ENCODE data around the gene CHCHD4. TPM values are rescaled to one million over a fixed set of nuclear protein-coding genes. Genes with fewer than 3 reads are reported as not detected.

CHCHD4 gene
- total and polyA plus RNA-seq, 4 donors: 8.8 to 14.0 (median 9.0) TPM

GRCh38 chr3:14145236-14145635 is 20.6 kb upstream of the CHCHD4 start:
- H3K4me1 ChIP-seq (ENCODE audit: control insufficient read depth in 5 of 5, insufficient read depth in 5 of 5, low read length in 5 of 5): peaks cover 6 to 27% (median 12%) of the 10 kb centered on the region in 5 donors
- ATAC-seq (ENCODE audit: insufficient read depth, low FRiP score) (no peak), DNase-seq (peak in 2 of 3 donors; percentile 13 to 30)
- WGBS, 2 donors: 92 to 94% methylated on average over 9 of the region's 9 CpGs
- TF ChIP-seq, protein P1, sequence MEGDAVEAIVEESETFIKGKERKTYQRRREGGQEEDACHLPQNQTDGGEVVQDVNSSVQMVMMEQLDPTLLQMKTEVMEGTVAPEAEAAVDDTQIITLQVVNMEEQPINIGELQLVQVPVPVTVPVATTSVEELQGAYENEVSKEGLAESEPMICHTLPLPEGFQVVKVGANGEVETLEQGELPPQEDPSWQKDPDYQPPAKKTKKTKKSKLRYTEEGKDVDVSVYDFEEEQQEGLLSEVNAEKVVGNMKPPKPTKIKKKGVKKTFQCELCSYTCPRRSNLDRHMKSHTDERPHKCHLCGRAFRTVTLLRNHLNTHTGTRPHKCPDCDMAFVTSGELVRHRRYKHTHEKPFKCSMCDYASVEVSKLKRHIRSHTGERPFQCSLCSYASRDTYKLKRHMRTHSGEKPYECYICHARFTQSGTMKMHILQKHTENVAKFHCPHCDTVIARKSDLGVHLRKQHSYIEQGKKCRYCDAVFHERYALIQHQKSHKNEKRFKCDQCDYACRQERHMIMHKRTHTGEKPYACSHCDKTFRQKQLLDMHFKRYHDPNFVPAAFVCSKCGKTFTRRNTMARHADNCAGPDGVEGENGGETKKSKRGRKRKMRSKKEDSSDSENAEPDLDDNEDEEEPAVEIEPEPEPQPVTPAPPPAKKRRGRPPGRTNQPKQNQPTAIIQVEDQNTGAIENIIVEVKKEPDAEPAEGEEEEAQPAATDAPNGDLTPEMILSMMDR (IDR thresholded peaks at IDR 0.05; ENCODE audit: control extremely low read depth, extremely low read depth): no peak
- peaks cover 3 to 44% (median 22%) of the 10 kb centered on the region in 4 donors for H3K36me3 ChIP-seq (ENCODE audit: control insufficient read depth in 4 of 4, insufficient read depth in 4 of 4, low read length in 4 of 4)
- H3K9ac ChIP-seq (ENCODE audit: insufficient read depth in 1 of 2, low read length in 2 of 2): peak overlapping the region in 1 of 2 donors; percentile 84
- H3K27ac ChIP-seq (ENCODE audit: low read depth in 1 of 2, low read length in 1 of 2): peak overlapping the region in 1 of 2 donors; percentile 94
- no peaks in the 10 kb centered on the region for H3K9me3 ChIP-seq (ENCODE audit: control insufficient read depth in 4 of 4, insufficient read depth in 3 of 4, low read length in 3 of 4)
- H3K27me3 ChIP-seq (ENCODE audit: control insufficient read depth in 3 of 3, insufficient read depth in 3 of 3, low read length in 2 of 3): no peaks in the 10 kb centered on the region
- H3K4me3 ChIP-seq: no peak overlapping the region

- H3K4me3 ChIP-seq: no peak overlapping the region
- peaks cover 3 to 48% (median 24%) of the 10 kb centered on the region in 4 donors for H3K36me3 ChIP-seq (ENCODE audit: control insufficient read depth in 4 of 4, insufficient read depth in 4 of 4, low read length in 4 of 4)
- H3K9ac ChIP-seq (ENCODE audit: insufficient read depth in 1 of 2, low read length in 2 of 2): peak overlapping the region; percentile 31 to 84
- H3K27me3 ChIP-seq (ENCODE audit: control insufficient read depth in 3 of 3, insufficient read depth in 3 of 3, low read length in 2 of 3): no peaks in the 10 kb centered on the region
- DNase-seq: peak; percentile 91 to 99 (median 99)
- H3K27ac ChIP-seq (ENCODE audit: low read depth in 1 of 2, low read length in 1 of 2): peak overlapping the region; percentile 86 to 99
- WGBS, 2 donors: 7 to 13% methylated on average over 7 of the region's 7 CpGs
- peak; percentile 76 for ATAC-seq (ENCODE audit: insufficient read depth, low FRiP score)
- H3K9me3 ChIP-seq (ENCODE audit: control insufficient read depth in 4 of 4, insufficient read depth in 3 of 4, low read length in 3 of 4): no peaks in the 10 kb centered on the region
- H3K4me1 ChIP-seq (ENCODE audit: control insufficient read depth in 5 of 5, insufficient read depth in 5 of 5, low read length in 5 of 5): peaks cover 6 to 27% (median 12%) of the 10 kb centered on the region in 5 donors
- TF ChIP-seq, protein P1 (IDR thresholded peaks at IDR 0.05; ENCODE audit: control extremely low read depth, extremely low read depth): no peak
These were observed 19.9 kb upstream of the CHCHD4 start for GRCh38 chr3:14144423-14145075.

- H3K36me3 ChIP-seq (ENCODE audit: control insufficient read depth in 4 of 4, insufficient read depth in 4 of 4, low read length in 4 of 4): peaks cover 7 to 53% (median 27%) of the 10 kb centered on the region in 4 donors
- WGBS, 2 donors: 50% methylated on average over 7 of the region's 7 CpGs
- no peak overlapping the region for H3K4me3 ChIP-seq
- TF ChIP-seq, protein P1 (IDR thresholded peaks at IDR 0.05; ENCODE audit: control extremely low read depth, extremely low read depth): no peak
- DNase-seq (peak; percentile 69 to 88 (median 83)), ATAC-seq (ENCODE audit: insufficient read depth, low FRiP score) (peak; percentile 42)
- no peaks in the 10 kb centered on the region for H3K27me3 ChIP-seq (ENCODE audit: control insufficient read depth in 3 of 3, insufficient read depth in 3 of 3, low read length in 2 of 3)
- H3K9me3 ChIP-seq (ENCODE audit: control insufficient read depth in 4 of 4, insufficient read depth in 3 of 4, low read length in 3 of 4): no peaks in the 10 kb centered on the region
- peak overlapping the region; percentile 31 to 72 for H3K9ac ChIP-seq (ENCODE audit: insufficient read depth in 1 of 2, low read length in 2 of 2)
- peaks cover 6 to 27% (median 12%) of the 10 kb centered on the region in 5 donors for H3K4me1 ChIP-seq (ENCODE audit: control insufficient read depth in 5 of 5, insufficient read depth in 5 of 5, low read length in 5 of 5)
- peak overlapping the region; percentile 86 to 97 for H3K27ac ChIP-seq (ENCODE audit: low read depth in 1 of 2, low read length in 1 of 2)
These were observed 18.9 kb upstream of the CHCHD4 start for GRCh38 chr3:14143271-14144225.

All from lung (tissue), 12 donors.